IMR-90 (cell line): Measurements from ENCODE around the gene PSMB5. TPM values are rescaled to one million over a fixed set of nuclear protein-coding genes. Genes with fewer than 3 reads are reported as not detected.

Experiments
- ATAC-seq: fragments of 200-7000 bp; cut with Tn5 transposase; 2 replicates; pipeline ENCODE4 v1.9.1; 2020; ENCODE audit warnings: low read depth, mild to moderate bottlenecking, moderate library complexity
- BruUV-seq: library from RNA; stranded (reverse); fragments of 400-500 nt; replicated peaks from 2 replicates; lab custom pipeline; 2021; lab: Mats Ljungman, UMichigan
- CTCF ChIA-PET: fragments of 300-600 bp; formaldehyde crosslinking; extraction: SDS; loops from one replicate; lab custom pipeline; 2021; ENCODE audit warnings: antibody characterized with exemption; lab: Yijun Ruan, JAX
- POLR2A ChIA-PET: fragments of 300-600 bp; sonication (Branson Sonifier 250); formaldehyde crosslinking; loops from one replicate; lab custom pipeline; 2022; ENCODE audit warnings: antibody characterized with exemption; ENCODE audit not compliant: unreplicated experiment; lab: Charles Lee
- DNase-seq: peaks from one replicate; pipeline ENCODE4 v3.0.0; 2013
- H2AFZ ChIP-seq: replicated peaks from 2 replicates; pipeline ENCODE3; 2013; ENCODE audit warnings: low read length, mild to moderate bottlenecking; ENCODE audit not compliant: poor library complexity
- H2AK5ac ChIP-seq: 2 replicates; pipeline ENCODE4 v1.6.1; 2013; ENCODE audit warnings: low read depth, low read length, inconsistent platforms
- H2AK9ac ChIP-seq: replicated peaks from 2 replicates; pipeline ENCODE3; 2013; ENCODE audit warnings: mild to moderate bottlenecking, low read depth, low read length, moderate library complexity; ENCODE audit not compliant: poor library complexity
- H2BK120ac ChIP-seq: 2 replicates; pipeline ENCODE4 v1.6.1; 2013; ENCODE audit warnings: low read depth, low read length, inconsistent platforms
- H2BK15ac ChIP-seq: 3 replicates; pipeline ENCODE4 v1.6.1; 2013; ENCODE audit warnings: low read depth, low read length, inconsistent platforms
- H2BK20ac ChIP-seq: 2 replicates; pipeline ENCODE4 v1.6.1; 2013; ENCODE audit warnings: low read depth, mild to moderate bottlenecking, inconsistent platforms, low read length, moderate library complexity
- H2BK5ac ChIP-seq: 2 replicates; pipeline ENCODE4 v1.6.1; 2013; ENCODE audit warnings: mild to moderate bottlenecking, low read depth, low read length, inconsistent platforms; ENCODE audit not compliant: poor library complexity, severe bottlenecking
- H3K14ac ChIP-seq: replicated peaks from 2 replicates; pipeline ENCODE4 v1.6.1; 2013; ENCODE audit warnings: low read depth, low read length, inconsistent platforms
- H3K18ac ChIP-seq: 2 replicates; pipeline ENCODE4 v1.6.1; 2013; ENCODE audit warnings: low read depth, low read length, control low read depth
- H3K23ac ChIP-seq: 2 replicates; pipeline ENCODE4 v1.6.1; 2013; ENCODE audit warnings: low read depth, low read length, inconsistent platforms
- H3K27ac ChIP-seq: 2 replicates; pipeline ENCODE4 v1.5.1; 2013; ENCODE audit warnings: mild to moderate bottlenecking, control low read depth, low read length; ENCODE audit not compliant: insufficient read depth
- H3K27me3 ChIP-seq: 2 replicates; pipeline ENCODE4 v1.6.1; 2013; ENCODE audit warnings: low read length; ENCODE audit not compliant: control insufficient read depth, insufficient read depth
- H3K36me3 ChIP-seq: 2 replicates; pipeline ENCODE4 v1.6.1; 2013; ENCODE audit warnings: low read length, mixed read lengths; ENCODE audit not compliant: control insufficient read depth, insufficient read depth
- H3K4ac ChIP-seq: 2 replicates; pipeline ENCODE4 v1.6.1; 2013; ENCODE audit warnings: low read depth, low read length, inconsistent platforms
- H3K4me1 ChIP-seq: 2 replicates; pipeline ENCODE4 v1.6.1; 2013; ENCODE audit warnings: low read length, mixed read lengths; ENCODE audit not compliant: control insufficient read depth, insufficient read depth
- H3K4me2 ChIP-seq: 2 replicates; pipeline ENCODE4 v1.6.1; 2013; ENCODE audit warnings: low read depth, mild to moderate bottlenecking, control low read depth, low read length, moderate library complexity
- H3K4me3 ChIP-seq: 2 replicates; pipeline ENCODE4 v1.5.1; 2013; ENCODE audit warnings: low read depth, mild to moderate bottlenecking, control low read depth, low read length, moderate library complexity; ENCODE audit not compliant: insufficient read depth
- H3K56ac ChIP-seq: 2 replicates; pipeline ENCODE4 v1.6.1; 2013; ENCODE audit warnings: low read length, inconsistent platforms; ENCODE audit not compliant: insufficient read depth; ENCODE audit errors: extremely low read depth
- H3K79me1 ChIP-seq, 2 experiments: 2 replicates each; pipeline ENCODE4 v1.6.1; 2013; ENCODE audit warnings: low read length in 2 of 2, inconsistent platforms in 1 of 2, low read depth in 1 of 2
- H3K9ac ChIP-seq: 2 replicates; pipeline ENCODE4 v1.6.1; 2013; ENCODE audit warnings: low read depth, low read length, control low read depth
- H3K9me1 ChIP-seq: 2 replicates; pipeline ENCODE4 v1.6.1; 2013; ENCODE audit warnings: low read length, inconsistent platforms; ENCODE audit not compliant: insufficient read depth
- H3K9me3 ChIP-seq: 2 replicates; pipeline ENCODE4 v1.6.1; 2013; ENCODE audit warnings: low read length; ENCODE audit not compliant: control insufficient read depth, insufficient read depth
- H4K20me1 ChIP-seq: 2 replicates; pipeline ENCODE4 v1.6.1; 2013; ENCODE audit warnings: low read length, inconsistent platforms; ENCODE audit not compliant: insufficient read depth
- H4K5ac ChIP-seq: 2 replicates; pipeline ENCODE4 v1.6.1; 2013; ENCODE audit warnings: mild to moderate bottlenecking, low read depth, low read length, control low read depth
- H4K8ac ChIP-seq, 2 experiments: 2 replicates each; pipeline ENCODE4 v1.6.1; 2013; ENCODE audit warnings: low read depth in 2 of 2, low read length in 2 of 2, control low read depth in 1 of 2, inconsistent platforms in 1 of 2
- H4K91ac ChIP-seq: 2 replicates; pipeline ENCODE4 v1.6.1; 2013; ENCODE audit warnings: low read depth, low read length, inconsistent platforms; ENCODE audit not compliant: insufficient read depth
- CEBPB ChIP-seq: IDR thresholded peaks from 2 replicates; pipeline ENCODE4 v1.6.1; 2012; ENCODE audit warnings: low read depth, low read length, improper control_type of control experiment
- MXI1 ChIP-seq: IDR thresholded peaks from 2 replicates; pipeline ENCODE4 v1.6.1; 2012; ENCODE audit warnings: low read depth, mild to moderate bottlenecking, low read length, moderate library complexity, borderline replicate concordance
- WGBS, 2 experiments: methylation state at CpG; one replicate each; pipeline versions ENCODE4 v1.1.5 to v1.1.7; 2013; ENCODE audit warnings: missing lambda C conversion rate in 2 of 2; ENCODE audit not compliant: insufficient read length in 1 of 2; ENCODE audit errors: extremely low coverage in 2 of 2; 5-methylcytosine and 5-hydroxymethylcytosine counted together
- dilution Hi-C: fragments of 300-500 bp; cut with HindIII; formaldehyde crosslinking; loops from one replicate; pipeline ENCODE4 v1.14.3; 2018; ENCODE audit warnings: low sequenced_read_pairs; ENCODE audit not compliant: unreplicated experiment
- in situ Hi-C: fragments of 300-500 bp; cut with MboI; formaldehyde crosslinking; loops from 3 replicates; pipeline ENCODE4 v1.14.3; 2019; ENCODE audit warnings: low sequenced_read_pairs, inconsistent platforms, mixed read lengths
- intact Hi-C: fragments of 100-400 bp; cut with micrococcal nuclease; formaldehyde crosslinking; loops from 2 replicates; pipeline ENCODE4 v1.10.0; 2022
- polyA plus RNA-seq, 3 experiments: library from polyadenylated mRNA; depleted of rRNA; stranded (reverse); fragments of >200 nt; gene quantifications; 2 replicates each; pipeline ENCODE4 v1.2.3, GENCODE V29; 2012; ENCODE audit warnings: low replicate concordance in 1 of 3
- total RNA-seq: library from RNA; depleted of rRNA; stranded (reverse); fragments of >200 nt; gene quantifications from 2 replicates; pipeline ENCODE4 v1.2.3, GENCODE V29; 2012; rRNA removed
- TF ChIP-seq, protein P1 (sequence below): conservative IDR thresholded peaks from 2 replicates; pipeline ENCODE4 v1.5.1; 2012; ENCODE audit warnings: mild to moderate bottlenecking, low read depth, low read length, improper control_type of control experiment

Gene PSMB5
- total and polyA plus RNA-seq, 2 of the 4 experiments (the other 2 are of a cell fraction), result 310 to 321 TPM

GRCh38 chr14:22976620-22977433 is 57.9 kb downstream of the PSMB5 start:
- peak overlapping the region; percentile 63 for H4K5ac ChIP-seq
- H3K27me3 ChIP-seq, result no peaks in the 10 kb centered on the region
- H3K9me3 ChIP-seq, result no peaks in the 10 kb centered on the region
- peak overlapping the region; percentile 71 for H2BK20ac ChIP-seq
- peaks cover 5% of the 10 kb centered on the region; the same call in 1 of the 2 replicates for H3K9me1 ChIP-seq
- WGBS, 2 experiments, result 67% methylated on average over 3 of the region's 6 CpGs; no CpG with 5 or more reads in 1 of the 2 experiments
- H2BK5ac ChIP-seq, result peak overlapping the region; percentile 86
- peak overlapping the region; percentile 80 for H2BK15ac ChIP-seq
- peak overlapping the region; percentile 79 for H2AK9ac ChIP-seq
- peak overlapping the region; percentile 96 for H3K4ac ChIP-seq
- H4K8ac ChIP-seq, result peak overlapping the region; percentile 42 to 75
- peak overlapping the region; percentile 89 for H2BK120ac ChIP-seq
- peaks cover 51% of the 10 kb centered on the region for H3K36me3 ChIP-seq
- peak overlapping the region; percentile 78 for H3K4me2 ChIP-seq
- H2AK5ac ChIP-seq, result peak overlapping the region; percentile 92
- H3K14ac ChIP-seq, result peak overlapping the region; percentile 86
- in situ Hi-C loops (no loop called here), intact Hi-C loops (no loop called here), dilution Hi-C loops (no loop called here)
- no peak overlapping the region for H2AFZ ChIP-seq
- peaks cover 44 to 78% of the 10 kb centered on the region in 2 experiments for H3K79me1 ChIP-seq
- peak overlapping the region; percentile 95 for H3K23ac ChIP-seq
- DNase-seq (peak; percentile 63), ATAC-seq (no peak)
- TF ChIP-seq, protein P1, sequence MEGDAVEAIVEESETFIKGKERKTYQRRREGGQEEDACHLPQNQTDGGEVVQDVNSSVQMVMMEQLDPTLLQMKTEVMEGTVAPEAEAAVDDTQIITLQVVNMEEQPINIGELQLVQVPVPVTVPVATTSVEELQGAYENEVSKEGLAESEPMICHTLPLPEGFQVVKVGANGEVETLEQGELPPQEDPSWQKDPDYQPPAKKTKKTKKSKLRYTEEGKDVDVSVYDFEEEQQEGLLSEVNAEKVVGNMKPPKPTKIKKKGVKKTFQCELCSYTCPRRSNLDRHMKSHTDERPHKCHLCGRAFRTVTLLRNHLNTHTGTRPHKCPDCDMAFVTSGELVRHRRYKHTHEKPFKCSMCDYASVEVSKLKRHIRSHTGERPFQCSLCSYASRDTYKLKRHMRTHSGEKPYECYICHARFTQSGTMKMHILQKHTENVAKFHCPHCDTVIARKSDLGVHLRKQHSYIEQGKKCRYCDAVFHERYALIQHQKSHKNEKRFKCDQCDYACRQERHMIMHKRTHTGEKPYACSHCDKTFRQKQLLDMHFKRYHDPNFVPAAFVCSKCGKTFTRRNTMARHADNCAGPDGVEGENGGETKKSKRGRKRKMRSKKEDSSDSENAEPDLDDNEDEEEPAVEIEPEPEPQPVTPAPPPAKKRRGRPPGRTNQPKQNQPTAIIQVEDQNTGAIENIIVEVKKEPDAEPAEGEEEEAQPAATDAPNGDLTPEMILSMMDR, result no peak
- peak; percentile 58; the same call in 1 of the 2 replicates for TF ChIP-seq CEBPB
- no peak for TF ChIP-seq MXI1
- peak overlapping the region; percentile 88 for H3K56ac ChIP-seq
- H3K27ac ChIP-seq, result peak overlapping the region; percentile 97
- H4K20me1 ChIP-seq, result peaks cover 44% of the 10 kb centered on the region
- no TSS peak for BruUV-seq
- ChIA-PET CTCF (interaction anchor here (0.5 to 1.8 kb wide), 8 partner anchors 9 to 405 kb away, joined by 3 to 7 read pairs (median 3); no protein-coding TSS in a partner anchor), POLR2A (interaction anchor here (1.4 kb wide), 1 partner anchor 10 kb away, joined by 12 read pairs; no protein-coding TSS in a partner anchor)
- H3K9ac ChIP-seq, result peak overlapping the region; percentile 71
- peak overlapping the region; percentile 98 for H4K91ac ChIP-seq
- no peak overlapping the region for H3K4me3 ChIP-seq
- H3K18ac ChIP-seq, result peak overlapping the region; percentile 90
- H3K4me1 ChIP-seq, result peaks cover 41% of the 10 kb centered on the region

Other genes with a start within 250 kb of the PSMB5 start
- 1.4 and 2.0 TPM in 2 replicates for gene SLC7A7, start 219.5 kb downstream of the PSMB5 start, total RNA-seq
- 1.4 and 1.8 TPM in 2 replicates for gene SLC7A7, start 219.5 kb downstream of the PSMB5 start, polyA plus RNA-seq (2012; rRNA removed)
- gene MRPL52, start 205.0 kb downstream of the PSMB5 start, total RNA-seq, result 23.9 and 51.4 TPM in 2 replicates
- gene MRPL52, start 205.0 kb downstream of the PSMB5 start, polyA plus RNA-seq (2012; rRNA removed), result 33.1 and 45.7 TPM in 2 replicates
- 124 and 156 TPM in 2 replicates for gene MMP14, start 198.3 kb downstream of the PSMB5 start, total RNA-seq
- gene MMP14, start 198.3 kb downstream of the PSMB5 start, polyA plus RNA-seq (2012; rRNA removed), result 315 and 375 TPM in 2 replicates
- gene LRP10, start 163.2 kb downstream of the PSMB5 start, total RNA-seq, result 19.4 and 25.1 TPM in 2 replicates
- 118 and 121 TPM in 2 replicates for gene LRP10, start 163.2 kb downstream of the PSMB5 start, polyA plus RNA-seq (2012; rRNA removed)
- under 0.01 TPM in 2 replicates for gene REM2, start 151.7 kb downstream of the PSMB5 start, total RNA-seq
- gene REM2, start 151.7 kb downstream of the PSMB5 start, polyA plus RNA-seq (2012; rRNA removed), result 0.07 TPM in 1 of 2 replicates, not detected in the other
- 375 and 830 TPM in 2 replicates for gene RBM23, start 115.8 kb downstream of the PSMB5 start, total RNA-seq
- 43.4 and 44.7 TPM in 2 replicates for gene RBM23, start 115.8 kb downstream of the PSMB5 start, polyA plus RNA-seq (2012; rRNA removed)
- 92.2 and 99.3 TPM in 2 replicates for gene PRMT5, start 105.5 kb downstream of the PSMB5 start, total RNA-seq
- 136 and 152 TPM in 2 replicates for gene PRMT5, start 105.5 kb downstream of the PSMB5 start, polyA plus RNA-seq (2012; rRNA removed)
- 19.2 and 24.2 TPM in 2 replicates for gene HAUS4, start 77.8 kb downstream of the PSMB5 start, total RNA-seq
- gene HAUS4, start 77.8 kb downstream of the PSMB5 start, polyA plus RNA-seq (2012; rRNA removed), result 13.5 and 16.9 TPM in 2 replicates
- 57.2 and 67.6 TPM in 2 replicates for gene AJUBA, start 52.3 kb downstream of the PSMB5 start, total RNA-seq
- gene AJUBA, start 52.3 kb downstream of the PSMB5 start, polyA plus RNA-seq (2012; rRNA removed), result 46.3 and 46.4 TPM in 2 replicates
- gene C14orf93, start 24.8 kb downstream of the PSMB5 start, total RNA-seq, result 4.7 and 5.7 TPM in 2 replicates
- 4.7 and 5.4 TPM in 2 replicates for gene C14orf93, start 24.8 kb downstream of the PSMB5 start, polyA plus RNA-seq (2012; rRNA removed)
- not detected in 2 replicates for gene PSMB11, start 7.3 kb upstream of the PSMB5 start, total RNA-seq
- gene PSMB11, start 7.3 kb upstream of the PSMB5 start, polyA plus RNA-seq (2012; rRNA removed), result not detected in 2 replicates
- 3.6 and 3.9 TPM in 2 replicates for gene CDH24, start 22.6 kb upstream of the PSMB5 start, total RNA-seq
- gene CDH24, start 22.6 kb upstream of the PSMB5 start, polyA plus RNA-seq (2012; rRNA removed), result 24.4 and 30.0 TPM in 2 replicates
- gene ACIN1, start 60.2 kb upstream of the PSMB5 start, total RNA-seq, result 71.9 and 73.8 TPM in 2 replicates
- 167 and 185 TPM in 2 replicates for gene ACIN1, start 60.2 kb upstream of the PSMB5 start, polyA plus RNA-seq (2012; rRNA removed)
- gene C14orf119, start 60.6 kb upstream of the PSMB5 start, total RNA-seq, result 61.9 and 83.7 TPM in 2 replicates
- gene C14orf119, start 60.6 kb upstream of the PSMB5 start, polyA plus RNA-seq (2012; rRNA removed), result 74.0 and 86.3 TPM in 2 replicates
- 0.28 and 0.36 TPM in 2 replicates for gene CIROP, start 70.1 kb upstream of the PSMB5 start, total RNA-seq
- gene CIROP, start 70.1 kb upstream of the PSMB5 start, polyA plus RNA-seq (2012; rRNA removed), result 0.31 and 0.37 TPM in 2 replicates
- not detected in 2 replicates for gene CEBPE, start 84.4 kb upstream of the PSMB5 start, total RNA-seq
- gene CEBPE, start 84.4 kb upstream of the PSMB5 start, polyA plus RNA-seq (2012; rRNA removed), result 0.05 TPM in 1 of 2 replicates, not detected in the other
- gene SLC7A8, start 148.8 kb upstream of the PSMB5 start, total RNA-seq, result not detected in 2 replicates
- gene SLC7A8, start 148.8 kb upstream of the PSMB5 start, polyA plus RNA-seq (2012; rRNA removed), result 0.31 and 0.33 TPM in 2 replicates
- not detected in 2 replicates for gene RNF212B, start 203.0 kb upstream of the PSMB5 start, total RNA-seq
- not detected in 2 replicates for gene RNF212B, start 203.0 kb upstream of the PSMB5 start, polyA plus RNA-seq (2012; rRNA removed)